GM23338 (cell line): ENCODE measurements around the gene COPB2.

Experiments
- CREB1 ChIP-seq: fragments of 250-450 bp; sonication (Bioruptor Pico); IDR thresholded peaks from 2 replicates; pipeline ENCODE4 v1.5.0; 2020; ENCODE audit warnings: low read depth, mild to moderate bottlenecking, moderate library complexity
- EZH2 ChIP-seq: fragments of 200-600 bp; sonication (generic); IDR thresholded peaks from one replicate; pipeline ENCODE4 v1.8.0; 2017; ENCODE audit warnings: antibody characterized with exemption, mild to moderate bottlenecking, low read depth; ENCODE audit not compliant: unreplicated experiment
- EZH2phosphoT487 ChIP-seq: fragments of 200-600 bp; sonication (generic); IDR thresholded peaks from one replicate; pipeline ENCODE4 v1.8.1; 2018; ENCODE audit warnings: antibody characterized with exemption; ENCODE audit not compliant: unreplicated experiment
- JUNB ChIP-seq: IDR thresholded peaks from one replicate; pipeline ENCODE4 v1.6.1; 2016; ENCODE audit warnings: antibody characterized with exemption; ENCODE audit not compliant: unreplicated experiment
- POLR2AphosphoS5 ChIP-seq: IDR thresholded peaks from 2 replicates; pipeline ENCODE4 v1.6.1; 2016; ENCODE audit warnings: antibody characterized with exemption, low read depth
- REST ChIP-seq: IDR thresholded peaks from one replicate; pipeline ENCODE4 v1.6.1; 2018; ENCODE audit warnings: antibody characterized with exemption; ENCODE audit not compliant: unreplicated experiment
- TF ChIP-seq, protein P1 (sequence below), 2 experiments: fragments of 200-600 bp in 1 of 2; sonication (generic) in 1 of 2; conservative IDR thresholded peaks; 2 replicates each; pipeline versions ENCODE4 v1.5.1 to v1.6.1; 2016 to 2017; ENCODE audit warnings: antibody characterized with exemption in 2 of 2, low read depth in 2 of 2, mild to moderate bottlenecking in 2 of 2, moderate library complexity in 1 of 2
- TF ChIP-seq, protein P2 (sequence below): IDR thresholded peaks from 2 replicates; pipeline ENCODE4 v1.6.1; 2016; ENCODE audit warnings: antibody characterized with exemption

GRCh38 chr3:139318826-139319225 is 70.6 kb downstream of the COPB2 start:
- TF ChIP-seq EZH2 (no peak), REST (no peak), POLR2AphosphoS5 (no peak), JUNB (no peak), EZH2phosphoT487 (no peak), CREB1 (CRISPR knock-in tag) (no peak)
- TF ChIP-seq, protein P1, sequence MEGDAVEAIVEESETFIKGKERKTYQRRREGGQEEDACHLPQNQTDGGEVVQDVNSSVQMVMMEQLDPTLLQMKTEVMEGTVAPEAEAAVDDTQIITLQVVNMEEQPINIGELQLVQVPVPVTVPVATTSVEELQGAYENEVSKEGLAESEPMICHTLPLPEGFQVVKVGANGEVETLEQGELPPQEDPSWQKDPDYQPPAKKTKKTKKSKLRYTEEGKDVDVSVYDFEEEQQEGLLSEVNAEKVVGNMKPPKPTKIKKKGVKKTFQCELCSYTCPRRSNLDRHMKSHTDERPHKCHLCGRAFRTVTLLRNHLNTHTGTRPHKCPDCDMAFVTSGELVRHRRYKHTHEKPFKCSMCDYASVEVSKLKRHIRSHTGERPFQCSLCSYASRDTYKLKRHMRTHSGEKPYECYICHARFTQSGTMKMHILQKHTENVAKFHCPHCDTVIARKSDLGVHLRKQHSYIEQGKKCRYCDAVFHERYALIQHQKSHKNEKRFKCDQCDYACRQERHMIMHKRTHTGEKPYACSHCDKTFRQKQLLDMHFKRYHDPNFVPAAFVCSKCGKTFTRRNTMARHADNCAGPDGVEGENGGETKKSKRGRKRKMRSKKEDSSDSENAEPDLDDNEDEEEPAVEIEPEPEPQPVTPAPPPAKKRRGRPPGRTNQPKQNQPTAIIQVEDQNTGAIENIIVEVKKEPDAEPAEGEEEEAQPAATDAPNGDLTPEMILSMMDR (conservative IDR thresholded peaks at IDR 0.05; ENCODE audit: low read depth in 2 of 2): no peak
- TF ChIP-seq, protein P2, sequence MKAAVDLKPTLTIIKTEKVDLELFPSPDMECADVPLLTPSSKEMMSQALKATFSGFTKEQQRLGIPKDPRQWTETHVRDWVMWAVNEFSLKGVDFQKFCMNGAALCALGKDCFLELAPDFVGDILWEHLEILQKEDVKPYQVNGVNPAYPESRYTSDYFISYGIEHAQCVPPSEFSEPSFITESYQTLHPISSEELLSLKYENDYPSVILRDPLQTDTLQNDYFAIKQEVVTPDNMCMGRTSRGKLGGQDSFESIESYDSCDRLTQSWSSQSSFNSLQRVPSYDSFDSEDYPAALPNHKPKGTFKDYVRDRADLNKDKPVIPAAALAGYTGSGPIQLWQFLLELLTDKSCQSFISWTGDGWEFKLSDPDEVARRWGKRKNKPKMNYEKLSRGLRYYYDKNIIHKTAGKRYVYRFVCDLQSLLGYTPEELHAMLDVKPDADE: no peak
